GM13977 (cell line): ENCODE data around the gene RPL28.

ENCODE experiments used
- DNase-seq: peaks from one replicate; pipeline ENCODE4 v3.0.0; 2012; ENCODE audit warnings: low spot score
- in situ Hi-C: fragments of 300-500 bp; cut with MboI; formaldehyde crosslinking; loops from one replicate; pipeline ENCODE4 v1.12.0; 2022; ENCODE audit warnings: low sequenced_read_pairs, low pct_unique_long_range_greater_than_20kb, mixed read lengths, inconsistent platforms; ENCODE audit not compliant: unreplicated experiment
- TF ChIP-seq, protein P1 (sequence below): IDR thresholded peaks from 2 replicates; pipeline ENCODE4 v1.5.1; 2012; ENCODE audit warnings: mild to moderate bottlenecking, control low read depth; ENCODE audit not compliant: insufficient read depth; ENCODE audit errors: extremely low read depth, missing control alignments

RPL28 gene

DNA sequence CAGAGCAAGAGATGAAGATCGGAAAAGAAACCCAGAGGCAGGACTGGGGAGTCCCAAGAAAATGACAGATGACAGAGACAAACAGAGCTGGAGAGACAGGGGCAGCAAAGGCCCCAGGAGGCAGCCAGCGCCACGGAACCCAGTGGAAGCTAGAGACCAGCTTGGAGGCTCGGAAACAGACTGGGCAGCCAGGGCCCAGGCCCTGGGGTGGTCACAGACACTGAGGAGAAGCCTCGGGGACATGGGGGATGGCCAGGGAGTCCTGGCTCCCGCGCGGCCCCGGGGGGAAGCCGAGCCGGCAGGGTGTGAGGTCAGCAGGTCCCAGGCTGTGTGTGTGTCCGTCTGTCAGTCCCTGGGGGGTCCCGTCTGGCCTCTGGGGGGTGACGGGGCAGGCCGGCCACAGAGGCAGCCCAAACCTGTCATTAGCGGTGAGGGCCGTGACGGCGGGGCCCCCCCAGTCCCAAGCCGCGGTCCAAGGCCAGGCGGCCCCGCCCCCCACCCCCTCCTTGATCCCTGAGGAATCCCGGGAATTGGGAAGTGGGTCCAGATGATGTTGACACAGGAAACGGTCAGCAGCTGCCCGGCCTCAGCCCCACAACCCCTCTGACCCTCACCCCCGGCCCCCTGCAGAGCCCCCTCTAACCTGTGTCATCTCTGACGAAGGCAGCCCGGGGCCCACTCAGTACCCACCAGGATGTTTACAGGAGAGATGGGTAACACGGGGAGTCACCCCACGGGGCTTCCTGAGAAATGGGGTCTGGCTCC lies 11.6 kb upstream of the RPL28 start:
- no peak for DNase-seq
- TF ChIP-seq, protein P1, sequence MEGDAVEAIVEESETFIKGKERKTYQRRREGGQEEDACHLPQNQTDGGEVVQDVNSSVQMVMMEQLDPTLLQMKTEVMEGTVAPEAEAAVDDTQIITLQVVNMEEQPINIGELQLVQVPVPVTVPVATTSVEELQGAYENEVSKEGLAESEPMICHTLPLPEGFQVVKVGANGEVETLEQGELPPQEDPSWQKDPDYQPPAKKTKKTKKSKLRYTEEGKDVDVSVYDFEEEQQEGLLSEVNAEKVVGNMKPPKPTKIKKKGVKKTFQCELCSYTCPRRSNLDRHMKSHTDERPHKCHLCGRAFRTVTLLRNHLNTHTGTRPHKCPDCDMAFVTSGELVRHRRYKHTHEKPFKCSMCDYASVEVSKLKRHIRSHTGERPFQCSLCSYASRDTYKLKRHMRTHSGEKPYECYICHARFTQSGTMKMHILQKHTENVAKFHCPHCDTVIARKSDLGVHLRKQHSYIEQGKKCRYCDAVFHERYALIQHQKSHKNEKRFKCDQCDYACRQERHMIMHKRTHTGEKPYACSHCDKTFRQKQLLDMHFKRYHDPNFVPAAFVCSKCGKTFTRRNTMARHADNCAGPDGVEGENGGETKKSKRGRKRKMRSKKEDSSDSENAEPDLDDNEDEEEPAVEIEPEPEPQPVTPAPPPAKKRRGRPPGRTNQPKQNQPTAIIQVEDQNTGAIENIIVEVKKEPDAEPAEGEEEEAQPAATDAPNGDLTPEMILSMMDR: no peak
- in situ Hi-C loops: no loop called here

- in situ Hi-C loops: no loop called here
- no peak for DNase-seq
- TF ChIP-seq, protein P1: no peak
Observed at GRCh38 chr19:55376241-55376933, 9.3 kb upstream of the RPL28 start, which contains the start of gene TMEM190. Gene TMEM190 (plus strand): TSS chr19:55376826. CDS start chr19:55376854, 28 bp downstream.

GRCh38 chr19:55377356-55378131 lies 8.2 kb upstream of the RPL28 start:
- TF ChIP-seq, protein P1: no peak
- in situ Hi-C loops: no loop called here
- no peak for DNase-seq

DNA sequence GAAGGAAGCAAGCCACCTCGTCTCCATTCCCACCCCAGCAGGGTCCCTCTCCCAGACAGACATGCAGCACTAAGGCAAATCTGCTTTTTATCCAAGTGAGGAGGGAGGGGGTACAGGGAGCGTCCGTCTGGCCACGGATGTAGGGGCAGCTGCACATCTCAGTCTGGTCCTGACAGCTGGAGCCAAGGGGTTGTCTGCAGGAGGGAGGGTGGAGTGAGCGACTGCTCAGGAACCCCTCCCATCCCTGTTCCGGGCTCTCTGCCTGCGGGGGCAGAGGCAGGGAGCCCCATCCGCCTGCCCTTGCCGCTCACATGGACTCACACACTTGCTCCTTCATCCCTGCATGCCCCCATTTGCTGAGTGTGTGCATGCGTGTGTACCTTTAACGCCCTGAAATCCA lies 6.6 kb upstream of the RPL28 start:
- no peak for DNase-seq
- in situ Hi-C loops: no loop called here
- TF ChIP-seq, protein P1: no peak

- TF ChIP-seq, protein P1: no peak
- no peak for DNase-seq
- in situ Hi-C loops: no loop called here
Observed at GRCh38 chr19:55382013-55382412, 3.7 kb upstream of the RPL28 start.

DNA sequence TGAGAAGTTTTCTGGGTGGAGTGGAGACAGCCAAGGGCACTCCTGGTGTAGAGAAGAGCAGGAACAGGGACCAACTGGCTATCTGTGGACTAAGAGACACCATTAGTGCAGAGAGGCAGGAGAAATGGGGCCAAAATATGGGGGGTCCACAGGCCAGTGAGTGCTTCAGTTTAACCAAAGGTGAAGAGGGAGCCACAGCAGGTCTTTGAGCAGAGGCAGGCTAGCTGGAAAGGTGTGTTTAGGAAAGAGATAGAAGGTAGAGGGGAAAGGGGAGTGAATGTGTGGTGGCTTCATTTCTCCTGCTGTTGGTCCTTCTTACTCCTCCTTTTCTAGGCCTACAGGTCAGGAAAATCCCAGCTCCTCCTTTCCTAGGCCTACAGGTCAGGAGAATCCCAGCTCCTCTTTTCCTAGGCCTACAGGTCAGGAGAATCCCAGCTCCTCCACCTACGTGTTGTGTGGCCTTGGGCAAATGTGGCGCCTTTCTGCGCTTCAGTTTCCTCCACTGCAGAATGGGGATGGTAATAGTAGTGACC lies 3.1 kb upstream of the RPL28 start:
- in situ Hi-C loops: no loop called here
- DNase-seq: no peak
- TF ChIP-seq, protein P1: no peak
